WTC11 (cell line): ENCODE results near the gene DOCK8. TPM values are rescaled to one million over a fixed set of nuclear protein-coding genes. Genes with fewer than 3 reads are reported as not detected.

Experiments used
- ATAC-seq: fragments of 200-7000 bp; cut with Tn5 transposase; 2 replicates; pipeline ENCODE4 v1.10.0; 2021; ENCODE audit warnings: mild to moderate bottlenecking, moderate library complexity
- CTCF ChIA-PET: fragments of 300-600 bp; sonication (Branson Sonifier 250); formaldehyde crosslinking; loops from one replicate; lab custom pipeline; 2021; ENCODE audit warnings: antibody characterized with exemption; lab: Charles Lee
- POLR2A ChIA-PET: fragments of 350-600 bp; sonication (Branson Sonifier 250); formaldehyde crosslinking; loops from one replicate; lab custom pipeline; 2021; ENCODE audit warnings: antibody characterized with exemption; lab: Charles Lee
- DNase-seq: peaks from one replicate; pipeline ENCODE4 v3.0.0; 2021; ENCODE audit warnings: low spot score
- H3K27ac Mint-ChIP-seq: 2 replicates; pipeline ENCODE4 v1.8.0; 2021; ENCODE audit warnings: mixed read lengths
- H3K27me3 Mint-ChIP-seq: 2 replicates; pipeline ENCODE4 v1.8.0; 2021; ENCODE audit warnings: low read depth, mild to moderate bottlenecking, moderate library complexity, mixed read lengths
- H3K36me3 Mint-ChIP-seq: 2 replicates; pipeline ENCODE4 v1.8.0; 2021; ENCODE audit warnings: mixed read lengths
- H3K4me1 Mint-ChIP-seq: 2 replicates; pipeline ENCODE4 v1.8.0; 2022; ENCODE audit warnings: mixed read lengths
- H3K4me3 Mint-ChIP-seq: 2 replicates; pipeline ENCODE4 v1.8.0; 2021; ENCODE audit warnings: mild to moderate bottlenecking, moderate library complexity, mixed read lengths
- H3K9me3 Mint-ChIP-seq: 2 replicates; pipeline ENCODE4 v1.8.0; 2021; ENCODE audit warnings: mixed read lengths
- ATF1 ChIP-seq: sonication (generic); formaldehyde crosslinking; IDR thresholded peaks from 2 replicates; pipeline ENCODE4 v1.8.1; 2023; ENCODE audit warnings: mild to moderate bottlenecking, moderate library complexity, missing genetic modification reagents
- ATF2 ChIP-seq: sonication (generic); formaldehyde crosslinking; IDR thresholded peaks from 2 replicates; pipeline ENCODE4 v1.8.1; 2022; ENCODE audit warnings: low read depth, missing genetic modification reagents, borderline replicate concordance
- ATF3 ChIP-seq: sonication (generic); formaldehyde crosslinking; conservative IDR thresholded peaks from 2 replicates; pipeline ENCODE4 v1.8.1; 2022; ENCODE audit warnings: mild to moderate bottlenecking, missing genetic modification reagents
- ERG ChIP-seq: fragments of 250-450 bp; sonication (Bioruptor Pico); IDR thresholded peaks from 2 replicates; pipeline ENCODE4 v1.8.0; 2021; ENCODE audit warnings: mild to moderate bottlenecking
- FOXJ3 ChIP-seq: sonication (generic); formaldehyde crosslinking; IDR thresholded peaks from 2 replicates; pipeline ENCODE4 v1.9.0; 2021; ENCODE audit warnings: missing genetic modification reagents, mild to moderate bottlenecking, borderline replicate concordance
- FOXP1 ChIP-seq: sonication (generic); formaldehyde crosslinking; IDR thresholded peaks from 2 replicates; pipeline ENCODE4 v1.8.0; 2022; ENCODE audit warnings: missing genetic modification reagents, mild to moderate bottlenecking, moderate library complexity, borderline replicate concordance
- GABPB1 ChIP-seq: sonication (generic); formaldehyde crosslinking; IDR thresholded peaks from 2 replicates; pipeline ENCODE4 v1.8.1; 2023; ENCODE audit warnings: mild to moderate bottlenecking, missing genetic modification reagents
- NFE2L1 ChIP-seq: sonication (generic); formaldehyde crosslinking; IDR thresholded peaks from 2 replicates; pipeline ENCODE4 v1.8.1; 2023; ENCODE audit warnings: missing genetic modification reagents
- NR2C2 ChIP-seq: sonication (generic); formaldehyde crosslinking; IDR thresholded peaks from 2 replicates; pipeline ENCODE4 v1.8.0; 2022; ENCODE audit warnings: mild to moderate bottlenecking, missing genetic modification reagents
- NR3C1 ChIP-seq: sonication (generic); formaldehyde crosslinking; conservative IDR thresholded peaks from 2 replicates; pipeline ENCODE4 v1.8.1; 2023; ENCODE audit warnings: low read depth, mild to moderate bottlenecking, missing genetic modification reagents
- PRDM15 ChIP-seq: sonication (generic); formaldehyde crosslinking; IDR thresholded peaks from 2 replicates; pipeline ENCODE4 v1.8.0; 2022; ENCODE audit warnings: missing genetic modification reagents
- PREB ChIP-seq: sonication (generic); formaldehyde crosslinking; IDR thresholded peaks from 2 replicates; pipeline ENCODE4 v1.8.1; 2022; ENCODE audit warnings: mild to moderate bottlenecking, missing genetic modification reagents, moderate library complexity, borderline replicate concordance
- SMAD3 ChIP-seq: sonication (generic); formaldehyde crosslinking; IDR thresholded peaks from 2 replicates; pipeline ENCODE4 v1.8.0; 2022; ENCODE audit warnings: missing genetic modification reagents, mild to moderate bottlenecking, borderline replicate concordance
- TEAD4 ChIP-seq: sonication (generic); formaldehyde crosslinking; IDR thresholded peaks from 2 replicates; pipeline ENCODE4 v1.8.0; 2022; ENCODE audit warnings: mild to moderate bottlenecking, missing genetic modification reagents
- USF1 ChIP-seq: sonication (generic); formaldehyde crosslinking; IDR thresholded peaks from 2 replicates; pipeline ENCODE4 v1.8.0; 2022; ENCODE audit warnings: mild to moderate bottlenecking, missing genetic modification reagents
- ZNF138 ChIP-seq: sonication (generic); formaldehyde crosslinking; conservative IDR thresholded peaks from 2 replicates; pipeline ENCODE4 v1.8.1; 2022; ENCODE audit warnings: mild to moderate bottlenecking, moderate library complexity, missing genetic modification reagents
- ZNF219 ChIP-seq: sonication (generic); formaldehyde crosslinking; IDR thresholded peaks from 2 replicates; pipeline ENCODE4 v1.8.0; 2023; ENCODE audit warnings: missing genetic modification reagents, mild to moderate bottlenecking, borderline replicate concordance
- ZNF232 ChIP-seq: sonication (generic); formaldehyde crosslinking; IDR thresholded peaks from 2 replicates; pipeline ENCODE4 v1.8.0; 2022; ENCODE audit warnings: mild to moderate bottlenecking, missing genetic modification reagents
- ZNF281 ChIP-seq: sonication (generic); formaldehyde crosslinking; IDR thresholded peaks from 2 replicates; pipeline ENCODE4 v1.8.0; 2023; ENCODE audit warnings: mild to moderate bottlenecking, missing genetic modification reagents
- ZNF396 ChIP-seq: fragments of 250-450 bp; sonication (Bioruptor Pico); IDR thresholded peaks from 2 replicates; pipeline ENCODE4 v1.8.0; 2021; ENCODE audit warnings: mild to moderate bottlenecking, moderate library complexity, borderline replicate concordance
- ZNF671 ChIP-seq: fragments of 250-450 bp; sonication (Bioruptor Pico); IDR thresholded peaks from 2 replicates; pipeline ENCODE4 v1.8.0; 2021; ENCODE audit warnings: mild to moderate bottlenecking
- total RNA-seq: library from RNA; stranded (reverse); gene quantifications from 3 replicates; pipeline ENCODE4 v1.2.3, GENCODE V29; 2021

Gene DOCK8
- total RNA-seq, 1 experiment from 2014 or later: 3.2 TPM

- ATAC-seq: no peak
- TF ChIP-seq NFE2L1 (CRISPR knock-in tag) (no peak), TEAD4 (no peak)
- H3K27me3 Mint-ChIP-seq: peaks cover 43% of the 10 kb centered on the region
- no peak for DNase-seq
- H3K36me3 Mint-ChIP-seq: no peaks in the 10 kb centered on the region
- ChIA-PET POLR2A (interaction anchor here (1.5 kb wide), 1 partner anchor 33 kb away, joined by 4 read pairs; no protein-coding TSS in a partner anchor), CTCF (interaction anchor here (0.6 to 1.0 kb wide), 5 partner anchors 33 to 506 kb away, joined by 3 to 4 read pairs (median 3); no protein-coding TSS in a partner anchor)
- H3K4me3 Mint-ChIP-seq: peak overlapping the region; percentile 79
- H3K27ac Mint-ChIP-seq: no peak overlapping the region
- H3K4me1 Mint-ChIP-seq: peaks cover 19% of the 10 kb centered on the region
- H3K9me3 Mint-ChIP-seq: peaks cover 9% of the 10 kb centered on the region
Observed at GRCh38 chr9:503326-503725, 288.7 kb downstream of the DOCK8 start.

GRCh38 chr9:503881-504852, 289.5 kb downstream of the DOCK8 start, which contains the start of gene KANK1:
KANK1 (plus strand) TSS chr9:504695.
- Mint-ChIP-seq H3K4me3 (peak within 1 kb of the TSS; percentile 81), H3K4me1 (peaks cover 19% of the 10 kb centered on the region), H3K27ac (peak within 1 kb of the TSS; percentile 57; the same call in 1 of the 2 replicates), H3K36me3 (peaks cover 4% of the 10 kb centered on the region; the same call in 1 of the 2 replicates), H3K27me3 (peaks cover 40% of the 10 kb centered on the region), H3K9me3 (peaks cover 9% of the 10 kb centered on the region)
- DNase-seq (peak; percentile 80), ATAC-seq (peak; percentile 76)
- ChIA-PET CTCF (interaction anchor here (0.5 to 1.2 kb wide), 6 partner anchors 43 to 505 kb away, joined by 3 to 6 read pairs (median 4); no protein-coding TSS in a partner anchor), POLR2A (interaction anchor here (1.0 to 1.5 kb wide), 3 partner anchors 34 to 67 kb away, joined by 3 to 4 read pairs (median 3); no protein-coding TSS in a partner anchor)
- no peak for TF ChIP-seq SMAD3 (CRISPR knock-in tag)
- TF ChIP-seq ATF3 (CRISPR knock-in tag): no peak
- TF ChIP-seq ATF1 (CRISPR knock-in tag): peak; percentile 79; the same call in 1 of the 2 replicates
- no peak for TF ChIP-seq ERG
- no peak for TF ChIP-seq NR2C2 (CRISPR knock-in tag)
- no peak for TF ChIP-seq GABPB1 (CRISPR knock-in tag)
- TF ChIP-seq NR3C1 (CRISPR knock-in tag): no peak
- no peak for TF ChIP-seq ZNF219 (CRISPR knock-in tag)
- no peak for TF ChIP-seq PREB (CRISPR knock-in tag)
- peak; percentile 45; the same call in 1 of the 2 replicates for TF ChIP-seq ZNF281 (CRISPR knock-in tag)
- no peak for TF ChIP-seq PRDM15 (CRISPR knock-in tag)
- TF ChIP-seq ZNF138: no peak
- peak; percentile 57; the same call in 1 of the 2 replicates for TF ChIP-seq FOXP1 (CRISPR knock-in tag)
- 0 out of 2 replicates have a peak, but pooled peaks have one; percentile 41 for TF ChIP-seq FOXJ3 (CRISPR knock-in tag)
- peak; percentile 77; the same call in 1 of the 2 replicates for TF ChIP-seq ZNF232 (CRISPR knock-in tag)
- no peak for TF ChIP-seq ZNF396
- no peak for TF ChIP-seq ZNF671 (CRISPR knock-in tag)
- TF ChIP-seq USF1 (CRISPR knock-in tag): no peak
- no peak for TF ChIP-seq ATF2 (CRISPR knock-in tag)
